Activated CD4-positive, alpha-beta memory T cell treated with anti-CD3 and anti-CD28 coated beads, Interleukin-2, amount 10 ng/mL, durations not matched to agents 7 days and 5 days (primary cell): ENCODE measurements around the gene MKNK2. TPM values are rescaled to one million over a fixed set of nuclear protein-coding genes. Genes with fewer than 3 reads are reported as not detected.
A peak's percentile ranks its signal among the peaks of the same experiment; 100 is the strongest.
"Not testable (repeated sequence)": the region's sequence is repeated elsewhere in the genome, so short reads cannot be mapped to it uniquely, and the experiment has no call there.

Experiments
- CTCF ChIA-PET: fragments of 350-600 bp; sonication (Branson Sonifier 250); formaldehyde crosslinking; loops from one replicate; lab custom pipeline; 2021; ENCODE audit warnings: antibody characterized with exemption, inconsistent platforms; lab: Charles Lee
- POLR2A ChIA-PET: fragments of 350-600 bp; sonication (Branson Sonifier 250); formaldehyde crosslinking; loops from one replicate; lab custom pipeline; 2021; ENCODE audit warnings: antibody characterized with exemption; lab: Charles Lee
- DNase-seq: peaks from one replicate; pipeline ENCODE4 v3.0.0-alpha.2; 2020
- H3K27ac Mint-ChIP-seq: one replicate; pipeline ENCODE4 v1.8.0; 2021; ENCODE audit warnings: mild to moderate bottlenecking, mixed read lengths
- H3K27me3 Mint-ChIP-seq: one replicate; pipeline ENCODE4 v1.8.0; 2021; ENCODE audit warnings: mixed read lengths
- H3K36me3 Mint-ChIP-seq: one replicate; pipeline ENCODE4 v1.8.0; 2021; ENCODE audit warnings: low read depth, mixed read lengths
- H3K4me1 Mint-ChIP-seq: one replicate; pipeline ENCODE4 v1.8.0; 2021; ENCODE audit warnings: mixed read lengths
- H3K4me3 Mint-ChIP-seq: one replicate; pipeline ENCODE4 v1.8.0; 2021; ENCODE audit warnings: mild to moderate bottlenecking, mixed read lengths
- H3K9me3 Mint-ChIP-seq: one replicate; pipeline ENCODE4 v1.8.0; 2021; ENCODE audit warnings: mixed read lengths
- total RNA-seq, 2 experiments: library from RNA; stranded (reverse); gene quantifications; one replicate each; pipeline ENCODE4 v1.2.3, GENCODE V29; 2021

MKNK2 gene
- total RNA-seq, result 100 to 1,000 TPM; 239 to 253 TPM

DNA sequence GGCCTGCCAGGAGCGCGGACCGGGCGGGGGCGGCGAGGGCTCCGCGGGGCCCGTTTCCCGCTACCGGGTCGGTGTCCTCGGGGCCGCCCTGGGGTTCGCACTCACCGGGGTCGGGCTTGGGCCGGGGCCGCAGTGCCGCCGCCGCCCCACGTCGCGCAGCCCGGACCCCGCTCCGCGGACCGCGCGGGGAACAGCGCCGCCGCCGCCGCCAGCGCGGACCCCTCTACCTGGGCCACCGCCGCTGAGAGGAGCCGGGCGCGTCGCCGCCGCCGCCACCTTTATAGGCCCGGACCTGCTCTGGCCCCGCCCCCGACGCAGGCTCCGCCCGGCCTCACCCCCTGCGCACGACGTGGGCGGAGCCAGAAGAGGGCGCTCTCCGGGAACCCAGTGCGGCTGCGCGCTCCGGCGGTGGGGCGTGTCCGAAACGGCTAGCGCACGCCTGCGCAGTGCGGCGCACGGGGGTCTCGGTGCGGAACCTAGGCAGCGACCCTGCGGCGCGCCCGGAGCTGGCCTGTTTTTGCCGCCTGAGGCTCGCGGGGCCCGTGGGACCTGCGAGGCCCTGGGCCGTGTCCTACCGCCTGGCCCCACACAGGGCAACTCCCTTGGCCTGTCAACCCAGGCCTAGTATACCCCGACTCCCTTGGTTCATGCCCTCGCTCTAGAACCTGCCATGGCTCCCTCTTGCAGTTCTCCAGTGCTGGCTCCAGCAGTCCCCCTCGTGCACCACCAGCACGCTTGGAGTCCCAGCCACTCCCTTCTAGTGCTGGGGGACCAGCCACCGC lies at the start of gene MKNK2:
Gene MKNK2, minus strand, starts transcription at position 254 of the 782 bp plus-strand sequence. CDS start 393 bp downstream, outside the sequence.
- ChIA-PET POLR2A (interaction anchor here (0.7 to 3.2 kb wide), 21 partner anchors 9 to 195 kb away, joined by 3 to 35 read pairs (median 7); partner anchors contain the start of gene MOB3A), CTCF (interaction anchor here (0.9 to 2.1 kb wide), 10 partner anchors 9 to 155 kb away, joined by 3 to 14 read pairs (median 4); no protein-coding TSS in a partner anchor)
- Mint-ChIP-seq H3K27ac (peak within 1 kb of the TSS; percentile 90), H3K27me3 (no peaks in the 10 kb centered on the region), H3K9me3 (no peaks in the 10 kb centered on the region), H3K4me1 (peaks cover 58% of the 10 kb centered on the region), H3K4me3 (peak within 1 kb of the TSS; percentile 75), H3K36me3 (peaks cover 18% of the 10 kb centered on the region)
- DNase-seq, result peak; percentile 94

DNA sequence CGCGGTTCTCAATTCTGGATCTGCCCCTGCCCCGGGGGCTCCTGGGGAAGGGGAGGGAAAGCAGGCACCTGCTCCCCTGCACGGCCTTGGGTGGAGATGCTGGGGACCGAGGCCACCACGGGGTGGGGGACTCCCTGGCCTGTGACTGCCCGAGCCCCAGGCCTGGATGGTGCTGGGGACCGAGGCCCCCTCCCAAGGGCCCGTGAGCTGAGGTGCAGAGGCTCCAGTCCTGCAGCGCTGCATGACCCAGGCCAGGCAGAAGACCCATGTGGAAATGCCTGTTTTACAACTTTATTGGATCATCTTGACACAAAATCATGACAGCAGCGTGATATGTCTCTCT lies 49.6 kb upstream of the MKNK2 start:
- peaks cover 42% of the 10 kb centered on the region for H3K36me3 Mint-ChIP-seq
- CTCF ChIA-PET, result no interaction called here

DNA sequence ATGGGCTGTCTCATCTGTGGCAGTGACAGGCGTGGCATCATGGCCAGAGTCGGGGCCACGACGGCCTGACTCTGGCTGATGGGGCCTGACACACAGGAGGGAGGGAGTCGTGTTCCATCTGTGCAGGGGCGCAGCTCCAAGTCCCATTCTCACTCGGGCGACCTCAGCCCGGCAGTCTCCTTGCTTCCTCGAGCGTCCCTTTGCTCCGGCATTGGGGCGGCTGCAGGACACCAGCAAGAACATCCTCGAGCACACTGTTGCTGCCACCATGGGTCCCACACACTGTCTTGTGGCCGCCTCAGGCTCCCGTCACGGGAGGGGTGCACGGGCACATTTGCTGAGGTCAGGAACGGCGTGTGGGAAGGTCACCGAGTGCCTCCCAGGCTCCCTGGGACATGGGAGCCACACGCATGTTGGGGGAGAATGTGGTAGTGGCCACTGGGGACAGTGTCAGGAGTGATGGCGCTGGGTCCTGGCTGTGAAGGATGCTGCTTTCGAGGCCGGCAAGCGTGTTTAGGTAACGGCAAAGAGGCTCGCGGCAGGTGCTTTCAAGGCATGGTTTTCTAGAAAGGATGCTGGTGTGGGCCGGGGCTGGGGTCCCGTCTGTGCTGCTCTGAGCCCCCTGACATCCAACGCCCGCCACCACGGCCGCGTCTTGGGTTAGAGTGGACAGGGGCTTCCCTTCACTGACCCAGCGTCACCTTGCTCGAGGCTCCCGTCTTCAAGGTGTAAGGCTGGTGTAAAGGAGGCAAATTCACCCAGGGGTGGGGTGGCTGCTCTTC lies 49.1 kb upstream of the MKNK2 start:
- no peak overlapping the region for H3K27ac Mint-ChIP-seq

More for the DNA sequence above, 49.6 kb upstream of the MKNK2 start:
- POLR2A ChIA-PET, result no interaction called here
- Mint-ChIP-seq H3K4me3 (no peak overlapping the region), H3K9me3 (no peaks in the 10 kb centered on the region), H3K27ac (no peak overlapping the region), H3K27me3 (no peaks in the 10 kb centered on the region), H3K4me1 (peaks cover 11% of the 10 kb centered on the region)
- DNase-seq, result no peak

DNA sequence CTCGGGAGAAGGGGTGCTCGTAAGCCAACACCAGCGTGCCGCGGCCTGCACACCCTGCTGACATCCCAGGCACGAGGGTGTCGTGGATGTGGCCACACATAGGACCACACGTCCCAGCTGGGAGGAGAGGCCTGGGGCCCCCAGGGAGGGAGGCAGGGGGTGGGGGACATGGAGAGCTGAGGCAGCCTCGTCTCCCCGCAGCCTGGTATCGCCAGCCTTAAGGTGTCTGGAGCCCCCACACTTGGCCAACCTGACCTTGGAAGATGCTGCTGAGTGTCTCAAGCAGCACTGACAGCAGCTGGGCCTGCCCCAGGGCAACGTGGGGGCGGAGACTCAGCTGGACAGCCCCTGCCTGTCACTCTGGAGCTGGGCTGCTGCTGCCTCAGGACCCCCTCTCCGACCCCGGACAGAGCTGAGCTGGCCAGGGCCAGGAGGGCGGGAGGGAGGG lies 48.0 kb upstream of the MKNK2 start:
- DNase-seq, result no peak
- Mint-ChIP-seq H3K4me1 (peaks cover 14% of the 10 kb centered on the region), H3K4me3 (no peak overlapping the region), H3K27me3 (no peaks in the 10 kb centered on the region), H3K9me3 (no peaks in the 10 kb centered on the region), H3K36me3 (peaks cover 43% of the 10 kb centered on the region), H3K27ac (no peak overlapping the region)
- ChIA-PET CTCF (interaction anchor here (1.2 kb wide), 1 partner anchor 79 kb away, joined by 5 read pairs; no protein-coding TSS in a partner anchor), POLR2A (no interaction called here)

More for the DNA sequence above, 49.1 kb upstream of the MKNK2 start:
- Mint-ChIP-seq H3K36me3 (peaks cover 41% of the 10 kb centered on the region), H3K9me3 (no peaks in the 10 kb centered on the region), H3K27me3 (no peaks in the 10 kb centered on the region), H3K4me1 (peaks cover 11% of the 10 kb centered on the region), H3K4me3 (no peak overlapping the region)
- DNase-seq, result no peak
- ChIA-PET CTCF (no interaction called here), POLR2A (no interaction called here)

DNA sequence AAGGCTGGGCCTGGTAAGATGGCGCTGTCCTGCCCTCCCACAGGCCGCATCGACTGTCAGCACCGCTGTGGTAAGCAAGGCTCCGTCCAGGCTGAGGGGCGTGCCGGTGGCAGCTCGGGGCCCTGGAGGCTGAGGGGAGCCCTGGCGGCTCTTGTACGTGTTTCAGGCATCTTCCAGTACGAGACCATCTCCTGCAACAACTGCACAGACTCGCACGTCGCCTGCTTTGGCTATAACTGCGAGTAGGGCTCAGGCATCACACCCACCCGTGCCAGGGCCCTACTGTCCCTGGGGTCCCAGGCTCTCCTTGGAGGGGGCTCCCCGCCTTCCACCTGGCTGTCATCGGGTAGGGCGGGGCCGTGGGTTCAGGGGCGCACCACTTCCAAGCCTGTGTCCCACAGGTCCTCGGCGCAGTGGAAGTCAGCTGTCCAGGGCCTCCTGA lies 46.9 kb upstream of the MKNK2 start:
- no peaks in the 10 kb centered on the region for H3K27me3 Mint-ChIP-seq
- peak overlapping the region; percentile 21 for H3K4me3 Mint-ChIP-seq
- CTCF ChIA-PET, result interaction anchor here (1.0 to 1.5 kb wide), 3 partner anchors 46 to 200 kb away, joined by 3 to 5 read pairs (median 4); no protein-coding TSS in a partner anchor
- H3K36me3 Mint-ChIP-seq, result peaks cover 40% of the 10 kb centered on the region
- H3K4me1 Mint-ChIP-seq, result peaks cover 22% of the 10 kb centered on the region
- no peak for DNase-seq
- POLR2A ChIA-PET, result interaction anchor here (0.8 to 2.4 kb wide), 4 partner anchors 15 to 201 kb away, joined by 3 to 14 read pairs (median 6); no protein-coding TSS in a partner anchor
- no peaks in the 10 kb centered on the region for H3K9me3 Mint-ChIP-seq
- no peak overlapping the region for H3K27ac Mint-ChIP-seq

DNA sequence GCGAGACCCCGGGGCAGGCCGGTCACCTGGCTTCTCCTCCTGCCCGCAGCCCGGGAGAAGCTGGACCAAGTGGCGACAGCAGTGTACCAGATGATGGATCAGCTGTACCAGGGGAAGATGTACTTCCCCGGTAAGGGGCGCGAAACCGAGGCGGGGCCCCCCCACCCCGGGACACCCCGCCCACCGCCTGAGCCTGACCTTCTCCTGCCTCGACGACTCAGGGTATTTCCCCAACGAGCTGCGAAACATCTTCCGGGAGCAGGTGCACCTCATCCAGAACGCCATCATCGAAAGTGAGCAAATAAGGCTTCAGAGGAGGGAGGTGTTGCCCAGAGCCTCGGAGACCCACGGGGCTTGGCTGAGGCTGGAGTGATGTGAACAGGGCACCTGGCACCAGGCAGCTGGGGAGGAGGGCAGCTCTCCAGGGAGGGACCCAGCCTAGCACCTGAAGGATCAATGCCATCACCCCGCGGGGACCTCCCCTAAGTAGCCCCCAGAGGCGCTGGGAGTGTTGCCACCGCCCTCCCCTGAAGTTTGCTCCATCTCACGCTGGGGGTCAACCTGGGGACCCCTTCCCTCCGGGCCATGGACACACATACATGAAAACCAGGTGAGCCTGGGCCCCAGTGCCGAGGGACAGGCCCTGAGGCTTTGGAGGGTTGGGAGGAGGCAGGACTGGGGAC lies 46.3 kb upstream of the MKNK2 start:
- POLR2A ChIA-PET, result interaction anchor here (0.6 to 2.4 kb wide), 7 partner anchors 12 to 200 kb away, joined by 3 to 14 read pairs (median 3); no protein-coding TSS in a partner anchor
- Mint-ChIP-seq H3K36me3 (peaks cover 45% of the 10 kb centered on the region), H3K9me3 (no peaks in the 10 kb centered on the region)

DNA sequence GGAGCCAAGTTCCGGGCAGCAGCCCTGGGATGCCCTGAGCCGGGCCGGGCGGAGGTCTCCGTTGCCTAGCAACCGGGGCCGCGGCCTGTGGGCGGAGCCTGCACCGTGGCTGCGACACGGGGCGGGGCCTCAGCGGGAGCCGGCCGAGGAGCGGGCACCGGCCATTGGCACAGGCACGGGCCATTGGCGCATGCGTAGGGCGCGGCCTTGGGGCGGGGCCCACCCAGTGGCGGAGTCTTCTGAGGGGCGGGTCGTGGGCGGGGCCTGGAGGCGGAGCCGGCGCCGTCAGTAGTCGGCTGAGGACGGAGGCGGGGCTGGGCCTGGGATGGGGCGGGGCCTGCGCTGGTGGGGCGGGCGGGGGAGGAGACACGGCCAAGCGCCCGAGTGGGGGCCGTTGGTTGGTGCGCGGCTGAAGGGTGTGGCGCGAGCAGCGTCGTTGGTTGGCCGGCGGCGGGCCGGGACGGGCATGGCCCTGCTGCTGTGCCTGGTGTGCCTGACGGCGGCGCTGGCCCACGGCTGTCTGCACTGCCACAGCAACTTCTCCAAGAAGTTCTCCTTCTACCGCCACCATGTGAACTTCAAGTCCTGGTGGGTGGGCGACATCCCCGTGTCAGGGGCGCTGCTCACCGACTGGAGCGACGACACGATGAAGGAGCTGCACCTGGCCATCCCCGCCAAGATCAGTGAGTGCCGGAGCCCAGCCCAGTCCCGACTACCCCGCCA lies 45.6 kb upstream of the MKNK2 start, which contains the start of gene IZUMO4:
Gene IZUMO4, plus strand, starts transcription at position 436 of the 723 bp plus-strand sequence. Its CDS starts 31 bp downstream, at position 467.
- peaks cover 44% of the 10 kb centered on the region for H3K36me3 Mint-ChIP-seq
- CTCF ChIA-PET, result interaction anchor here (1.0 to 5.1 kb wide), 5 partner anchors 12 to 199 kb away, joined by 3 to 54 read pairs (median 4); partner anchors contain the start of gene AP3D1
- no peaks in the 10 kb centered on the region for H3K9me3 Mint-ChIP-seq
- peak within 1 kb of the TSS; percentile 99 for H3K4me3 Mint-ChIP-seq
- H3K4me1 Mint-ChIP-seq, result peaks cover 29% of the 10 kb centered on the region
- H3K27me3 Mint-ChIP-seq, result no peaks in the 10 kb centered on the region
- POLR2A ChIA-PET, result interaction anchor here (0.6 to 5.0 kb wide), 12 partner anchors 11 to 200 kb away, joined by 3 to 118 read pairs (median 6); partner anchors contain the start of genes AP3D1 and MKNK2
- peak within 1 kb of the TSS; percentile 88 for H3K27ac Mint-ChIP-seq
- DNase-seq, result peak; percentile 100

More for the DNA sequence above, 46.3 kb upstream of the MKNK2 start:
- CTCF ChIA-PET, result interaction anchor here (1.0 to 1.5 kb wide), 4 partner anchors 45 to 199 kb away, joined by 3 to 5 read pairs (median 4); partner anchors contain the start of gene AP3D1
- Mint-ChIP-seq H3K4me3 (peak overlapping the region; percentile 77), H3K4me1 (peaks cover 25% of the 10 kb centered on the region), H3K27me3 (no peaks in the 10 kb centered on the region), H3K27ac (peak overlapping the region; percentile 78)
- DNase-seq, result peak; percentile 47

DNA sequence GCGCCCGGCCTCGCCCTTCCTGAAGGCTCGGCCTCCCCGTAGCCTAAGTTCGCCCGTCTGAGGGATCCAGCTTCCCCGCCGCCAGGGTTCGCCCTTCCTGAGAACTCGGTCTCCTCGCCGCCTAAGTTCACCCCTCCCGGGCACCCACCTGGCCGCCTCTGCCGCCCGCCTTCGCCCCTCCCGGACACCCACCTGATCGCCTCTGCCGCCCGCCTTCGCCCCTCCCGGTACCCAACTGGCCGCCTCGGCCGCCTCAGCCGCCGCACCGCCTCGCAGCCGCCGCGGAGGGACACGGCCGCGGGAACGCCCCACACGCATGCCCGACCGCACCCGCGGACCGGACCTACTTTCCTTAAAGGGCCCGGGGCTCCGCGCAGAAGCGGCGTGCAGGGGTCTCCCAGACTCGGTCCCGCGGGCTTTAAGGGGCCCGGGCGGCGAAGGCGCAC lies 45.0 kb upstream of the MKNK2 start, which contains the start of gene MOB3A:
Gene MOB3A, minus strand, starts transcription at position 293 of the 446 bp plus-strand sequence. CDS start 17,766 bp downstream, outside the sequence.
- POLR2A ChIA-PET, result interaction anchor here (0.8 to 5.0 kb wide), 9 partner anchors 11 to 201 kb away, joined by 3 to 118 read pairs (median 9); partner anchors contain the start of genes AP3D1 and MKNK2
- no peaks in the 10 kb centered on the region for H3K27me3 Mint-ChIP-seq
- H3K27ac Mint-ChIP-seq, result peak within 1 kb of the TSS; percentile 88
- peak; percentile 89 for DNase-seq
- peak within 1 kb of the TSS; percentile 99 for H3K4me3 Mint-ChIP-seq
- peaks cover 38% of the 10 kb centered on the region for H3K36me3 Mint-ChIP-seq
- peaks cover 31% of the 10 kb centered on the region for H3K4me1 Mint-ChIP-seq
- CTCF ChIA-PET, result interaction anchor here (1.3 to 5.1 kb wide), 3 partner anchors 11 to 153 kb away, joined by 3 to 54 read pairs (median 4); partner anchors contain the start of gene AP3D1
- H3K9me3 Mint-ChIP-seq, result no peaks in the 10 kb centered on the region

DNA sequence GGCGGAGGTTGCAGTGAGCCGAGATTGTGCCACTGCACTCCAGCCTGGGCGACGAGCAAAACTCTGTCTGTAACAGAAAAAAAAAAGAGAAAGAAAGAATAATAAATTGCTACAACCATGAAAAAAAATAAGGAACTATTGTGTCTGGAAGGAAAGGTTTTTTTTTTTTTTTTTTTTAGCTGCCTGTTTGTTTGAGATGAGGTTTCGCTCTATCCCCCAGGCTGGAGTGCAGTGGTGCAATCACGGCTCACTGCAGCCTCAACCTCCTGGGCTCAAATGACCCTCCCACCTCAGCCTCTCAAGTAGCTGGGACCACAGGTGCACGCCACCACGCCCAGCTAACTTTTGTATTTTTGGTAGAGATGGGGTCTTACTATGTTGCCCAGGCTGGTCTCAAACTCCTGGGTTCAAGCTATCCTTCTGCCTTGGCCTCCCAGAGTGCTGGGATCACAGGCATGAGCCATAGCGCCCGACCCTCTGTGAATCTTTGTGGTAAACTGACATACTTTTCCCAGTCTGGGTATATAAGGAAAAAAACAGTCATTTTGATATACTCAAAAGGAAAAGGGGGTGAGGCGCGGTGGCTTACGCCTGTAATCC lies 41.0 kb upstream of the MKNK2 start:
- DNase-seq, H3K4me3 Mint-ChIP-seq, H3K27me3 Mint-ChIP-seq, H3K9me3 Mint-ChIP-seq: not testable (repeated sequence)
- ChIA-PET CTCF (interaction anchor here (0.7 to 5.1 kb wide), 3 partner anchors 7 to 194 kb away, joined by 3 to 54 read pairs (median 4); no protein-coding TSS in a partner anchor), POLR2A (interaction anchor here (1.1 to 5.0 kb wide), 4 partner anchors 7 to 40 kb away, joined by 3 to 118 read pairs (median 14); no protein-coding TSS in a partner anchor)
- peaks cover 52% of the 10 kb centered on the region for H3K36me3 Mint-ChIP-seq
- H3K4me1 Mint-ChIP-seq, result peaks cover 61% of the 10 kb centered on the region
- H3K27ac Mint-ChIP-seq, result peak overlapping the region; percentile 26

DNA sequence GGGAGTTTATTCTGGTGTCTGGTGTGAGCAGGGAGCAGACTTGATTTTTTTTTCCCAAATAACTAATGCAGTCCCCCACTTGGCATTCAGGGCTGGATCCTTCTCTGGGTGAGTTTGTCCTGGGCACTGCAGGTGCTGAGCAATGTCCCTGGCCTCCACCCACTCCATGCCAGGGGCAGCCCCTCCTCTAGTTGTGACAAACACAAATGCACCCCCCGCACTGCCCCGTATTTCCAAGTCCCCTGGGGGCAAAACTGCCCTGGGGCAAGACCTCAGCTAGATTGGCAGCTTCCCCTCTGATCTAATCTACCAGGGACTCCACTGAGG lies 38.6 kb upstream of the MKNK2 start:
- DNase-seq, result no peak
- H3K4me3 Mint-ChIP-seq, result peak overlapping the region; percentile 57
- H3K27me3 Mint-ChIP-seq, result no peaks in the 10 kb centered on the region
- peak overlapping the region; percentile 92 for H3K27ac Mint-ChIP-seq
- H3K36me3 Mint-ChIP-seq, result peaks cover 52% of the 10 kb centered on the region
- H3K9me3 Mint-ChIP-seq, result no peaks in the 10 kb centered on the region
- POLR2A ChIA-PET, result interaction anchor here (1.1 to 6.9 kb wide), 3 partner anchors 37 to 192 kb away, joined by 3 to 33 read pairs (median 6); partner anchors contain the start of gene MKNK2
- CTCF ChIA-PET, result interaction anchor here (1.2 kb wide), 1 partner anchor 71 kb away, joined by 3 read pairs; no protein-coding TSS in a partner anchor
- H3K4me1 Mint-ChIP-seq, result peaks cover 73% of the 10 kb centered on the region
